GM10847 (cell line): ENCODE measurements around the gene RSPO1.

ENCODE experiments used
- POLR2A ChIP-seq: IDR thresholded peaks from 2 replicates; pipeline ENCODE4 v1.6.1; 2011; ENCODE audit not compliant: insufficient read length; ENCODE audit errors: extremely low read depth

Gene RSPO1

GRCh38 chr1:37634244-37634991 is at the start of gene RSPO1:
TSS of gene RSPO1 (minus strand) at chr1:37634892. CDS start at chr1:37629661, 5,231 bp downstream.
- TF ChIP-seq POLR2A, result no peak

- no peak for TF ChIP-seq POLR2A
These were observed 47.8 kb upstream of the RSPO1 start for GRCh38 chr1:37682334-37682987.

- no peak for TF ChIP-seq POLR2A
These were observed 46.2 kb upstream of the RSPO1 start for GRCh38 chr1:37680933-37681332.

- TF ChIP-seq POLR2A, result no peak
These were observed 43.1 kb upstream of the RSPO1 start for GRCh38 chr1:37677808-37678207.

- no peak for TF ChIP-seq POLR2A
These were observed 42.4 kb upstream of the RSPO1 start for GRCh38 chr1:37677143-37677439.

GRCh38 chr1:37676281-37677142 is 41.8 kb upstream of the RSPO1 start:
- TF ChIP-seq POLR2A, result no peak

- TF ChIP-seq POLR2A, result no peak
These were observed 39.2 kb upstream of the RSPO1 start for GRCh38 chr1:37673920-37674319.

GRCh38 chr1:37672136-37672870 is 37.6 kb upstream of the RSPO1 start:
- TF ChIP-seq POLR2A, result no peak

- TF ChIP-seq POLR2A, result no peak
These were observed 36.6 kb upstream of the RSPO1 start for GRCh38 chr1:37671261-37671660.

- TF ChIP-seq POLR2A, result no peak
These were observed 35.4 kb upstream of the RSPO1 start for GRCh38 chr1:37670133-37670532.

GRCh38 chr1:37667023-37667671 is 32.5 kb upstream of the RSPO1 start:
- TF ChIP-seq POLR2A, result no peak

GRCh38 chr1:37666241-37666867 is 31.7 kb upstream of the RSPO1 start:
- no peak for TF ChIP-seq POLR2A

GRCh38 chr1:37663426-37664000 is 28.8 kb upstream of the RSPO1 start:
- TF ChIP-seq POLR2A, result no peak
